ENCODE data around the gene C11orf52. TPM values are rescaled to one million over a fixed set of nuclear protein-coding genes. Genes with fewer than 3 reads are reported as not detected.
A peak's percentile ranks its signal among the peaks of the same experiment; 100 is the strongest.

C11orf52 gene
- polyA plus RNA-seq, 3 donors, result not detected

- peak within 1 kb of the TSS; percentile 87 for H3K9ac ChIP-seq (ENCODE audit: insufficient read depth, low read length, poor library complexity, severe bottlenecking)
- peak within 1 kb of the TSS; percentile 89 for H2AFZ ChIP-seq (ENCODE audit: insufficient read depth, low read depth, low read length, poor library complexity, severe bottlenecking)
- Mint-ChIP-seq H3K4me3 (peak within 1 kb of the TSS; percentile 88 to 95), H3K36me3 (peaks cover 12% of the 10 kb centered on the region in 2 donors), H3K27me3 (ENCODE audit: low read depth in 3 of 3) (peaks cover 0 to 4% (median 2%) of the 10 kb centered on the region in 3 donors), H3K27ac (peak within 1 kb of the TSS; percentile 99 to 100 (median 100)), H3K4me1 (peaks cover 35% of the 10 kb centered on the region), H3K9me3 (peaks cover 0 to 3% (median 0%) of the 10 kb centered on the region in 7 donors)
- TF ChIP-seq CTCF (IDR thresholded peaks at IDR 0.05), result peak; percentile 99
- peaks cover 4 to 12% of the 10 kb centered on the region in 2 donors for H3K36me3 ChIP-seq (replicated peaks in 1 of 2; ENCODE audit: control insufficient read depth in 1 of 2, insufficient read depth in 2 of 2, low read length in 2 of 2)
- WGBS (ENCODE audit: insufficient coverage), result under 1% methylated on average over 38 of the region's 55 CpGs
- peak; percentile 96 to 98 (median 97) for DNase-seq
- H4K20me1 ChIP-seq (ENCODE audit: insufficient read depth, low read length), result no peaks in the 10 kb centered on the region
- peaks cover 29 to 35% of the 10 kb centered on the region in 2 donors for H3K4me1 ChIP-seq (ENCODE audit: control insufficient read depth in 1 of 2, insufficient read depth in 2 of 2, low read length in 2 of 2)
- H3K9me3 ChIP-seq (replicated peaks in 1 of 2; ENCODE audit: control insufficient read depth in 1 of 2, insufficient read depth in 1 of 2, low read length in 2 of 2), result no peaks in the 10 kb centered on the region
- H3K4me3 ChIP-seq (replicated peaks in 1 of 3; ENCODE audit: low read depth in 2 of 3, low read length in 3 of 3), result peak within 1 kb of the TSS; percentile 67 to 82 (median 71)
- intact Hi-C loops (cut with micrococcal nuclease), result loop anchor here (2.0 to 10.0 kb wide), 3 partner anchors 48 to 196 kb away; partner anchors contain the start of genes NKAPD1 (in 2 of the 2) and PIH1D2 (in 2 of the 2)
- H3K27ac ChIP-seq (ENCODE audit: low read depth in 1 of 2, low read length in 2 of 2), result peak within 1 kb of the TSS; percentile 96 to 100
- no peaks in the 10 kb centered on the region for H3K79me2 ChIP-seq (ENCODE audit: insufficient read depth, low read length)
- H3K4me2 ChIP-seq (replicated peaks; ENCODE audit: extremely low read depth, low read length, poor library complexity, severe bottlenecking), result peak within 1 kb of the TSS; percentile 96
- no peaks in the 10 kb centered on the region for H3K27me3 ChIP-seq (ENCODE audit: control insufficient read depth in 2 of 2, insufficient read depth in 2 of 2, low read length in 2 of 2)
Measured at GRCh38 chr11:111878849-111879636, 39.7 kb upstream of the C11orf52 start, which contains the start of the genes CFAP68 and FDXACB1. Gene CFAP68, plus strand, starts transcription at chr11:111879541. Its CDS starts 20 bp downstream, at chr11:111879561. Gene FDXACB1, minus strand, starts transcription at chr11:111879165. Its CDS starts 33 bp downstream, at chr11:111879132.

GRCh38 chr11:111879637-111879960 lies 39.1 kb upstream of the C11orf52 start:
- Histone ChIP-seq H2AFZ (ENCODE audit: insufficient read depth, low read depth, low read length, poor library complexity, severe bottlenecking) (peak overlapping the region; percentile 89), H3K36me3 (replicated peaks in 1 of 2; ENCODE audit: control insufficient read depth in 1 of 2, insufficient read depth in 2 of 2, low read length in 2 of 2) (peaks cover 4 to 12% of the 10 kb centered on the region in 2 donors), H4K20me1 (ENCODE audit: insufficient read depth, low read length) (no peaks in the 10 kb centered on the region), H3K4me3 (replicated peaks in 1 of 3; ENCODE audit: low read depth in 2 of 3, low read length in 3 of 3) (peak overlapping the region; percentile 67 to 82 (median 71)), H3K27ac (ENCODE audit: low read depth in 1 of 2, low read length in 2 of 2) (peak overlapping the region; percentile 96 to 100), H3K4me1 (ENCODE audit: control insufficient read depth in 1 of 2, insufficient read depth in 2 of 2, low read length in 2 of 2) (peaks cover 29 to 35% of the 10 kb centered on the region in 2 donors), H3K79me2 (ENCODE audit: insufficient read depth, low read length) (no peaks in the 10 kb centered on the region), H3K4me2 (replicated peaks; ENCODE audit: extremely low read depth, low read length, poor library complexity, severe bottlenecking) (peak overlapping the region; percentile 96), H3K9me3 (replicated peaks in 1 of 2; ENCODE audit: control insufficient read depth in 1 of 2, insufficient read depth in 1 of 2, low read length in 2 of 2) (no peaks in the 10 kb centered on the region), H3K9ac (ENCODE audit: insufficient read depth, low read length, poor library complexity, severe bottlenecking) (peak overlapping the region; percentile 87), H3K27me3 (ENCODE audit: control insufficient read depth in 2 of 2, insufficient read depth in 2 of 2, low read length in 2 of 2) (no peaks in the 10 kb centered on the region)
- Mint-ChIP-seq H3K4me3 (peak overlapping the region; percentile 88 to 95), H3K36me3 (peaks cover 10 to 11% of the 10 kb centered on the region in 2 donors), H3K9me3 (peaks cover 0 to 3% (median 0%) of the 10 kb centered on the region in 7 donors), H3K27ac (peak overlapping the region; percentile 99 to 100 (median 100)), H3K4me1 (peaks cover 35% of the 10 kb centered on the region), H3K27me3 (ENCODE audit: low read depth in 3 of 3) (peaks cover 0 to 4% (median 2%) of the 10 kb centered on the region in 3 donors)
- intact Hi-C loops (cut with micrococcal nuclease), result loop anchor here (2.0 to 10.0 kb wide), 3 partner anchors 47 to 195 kb away; partner anchors contain the start of genes NKAPD1 (in 2 of the 2) and PIH1D2 (in 2 of the 2)
- WGBS (ENCODE audit: insufficient coverage), result 48% methylated on average over 6 of the region's 6 CpGs
- DNase-seq, result no peak
- no peak for TF ChIP-seq CTCF (IDR thresholded peaks at IDR 0.05)
